GM23338 (cell line): Measurements from ENCODE around the gene CNTNAP5. TPM values are rescaled to one million over a fixed set of nuclear protein-coding genes. Genes with fewer than 3 reads are reported as not detected.

ENCODE experiments used
- ATAC-seq: fragments of 200-7000 bp; cut with Tn5 transposase; 3 replicates; pipeline ENCODE4 v1.9.1; 2020
- DNase-seq: peaks from one replicate; pipeline ENCODE4 v3.0.0-alpha.2; 2015; ENCODE audit warnings: low spot score
- H2AFZ ChIP-seq: fragments of 200-600 bp; sonication (generic); 2 replicates; pipeline ENCODE4 v1.8.0; 2016; ENCODE audit warnings: antibody characterized with exemption, mild to moderate bottlenecking, moderate library complexity
- H3F3A ChIP-seq: fragments of 200-600 bp; sonication (generic); replicated peaks from 2 replicates; pipeline ENCODE4 v1.8.0; 2017; ENCODE audit warnings: antibody characterized with exemption, mixed run types, low read depth
- H3K27ac ChIP-seq: fragments of 200-600 bp; sonication (generic); 2 replicates; pipeline ENCODE4 v1.6.1; 2016; ENCODE audit warnings: low read depth
- H3K27me3 ChIP-seq: fragments of 200-600 bp; sonication (generic); 2 replicates; pipeline ENCODE4 v1.8.0; 2016; ENCODE audit warnings: mild to moderate bottlenecking, mixed run types, moderate library complexity; ENCODE audit not compliant: insufficient read depth
- H3K36me3 ChIP-seq: fragments of 200-600 bp; sonication (generic); 2 replicates; pipeline ENCODE4 v1.8.0; 2016; ENCODE audit warnings: mild to moderate bottlenecking; ENCODE audit not compliant: insufficient read depth
- H3K4me1 ChIP-seq: fragments of 200-600 bp; sonication (generic); 2 replicates; pipeline ENCODE4 v1.8.0; 2016; ENCODE audit warnings: mild to moderate bottlenecking, moderate library complexity; ENCODE audit not compliant: insufficient read depth
- H3K4me2 ChIP-seq: fragments of 200-600 bp; sonication (generic); 2 replicates; pipeline ENCODE4 v1.7.1; 2017; ENCODE audit warnings: mixed run types
- H3K4me3 ChIP-seq: fragments of 200-600 bp; sonication (generic); 2 replicates; pipeline ENCODE4 v1.6.1; 2016; ENCODE audit warnings: mixed run types
- H3K79me2 ChIP-seq: fragments of 200-600 bp; sonication (generic); replicated peaks from 2 replicates; pipeline ENCODE4 v1.8.0; 2017; ENCODE audit warnings: mild to moderate bottlenecking; ENCODE audit not compliant: insufficient read depth
- H3K9me2 ChIP-seq: fragments of 200-600 bp; sonication (generic); 2 replicates; pipeline ENCODE4 v1.8.0; 2017; ENCODE audit not compliant: insufficient read depth
- H4K20me1 ChIP-seq: fragments of 200-600 bp; sonication (generic); replicated peaks from 2 replicates; pipeline ENCODE4 v1.8.0; 2017; ENCODE audit warnings: mild to moderate bottlenecking; ENCODE audit not compliant: insufficient read depth
- H3K27ac Mint-ChIP-seq: 2 replicates; pipeline ENCODE4 v1.8.0; 2020; ENCODE audit warnings: inconsistent platforms, mild to moderate bottlenecking, moderate library complexity, mixed read lengths
- H3K27me3 Mint-ChIP-seq: 3 replicates; pipeline ENCODE4 v1.8.0; 2022; ENCODE audit warnings: low read depth, mild to moderate bottlenecking, moderate library complexity, mixed read lengths, inconsistent platforms; ENCODE audit not compliant: insufficient read depth, poor library complexity
- H3K36me3 Mint-ChIP-seq: 3 replicates; pipeline ENCODE4 v1.8.0; 2021; ENCODE audit warnings: low read depth, mild to moderate bottlenecking, inconsistent platforms, moderate library complexity, mixed read lengths
- H3K4me1 Mint-ChIP-seq: 3 replicates; pipeline ENCODE4 v1.8.0; 2020; ENCODE audit warnings: mild to moderate bottlenecking, inconsistent platforms, mixed read lengths
- H3K4me3 Mint-ChIP-seq: 3 replicates; pipeline ENCODE4 v1.8.0; 2021; ENCODE audit warnings: moderate library complexity, mild to moderate bottlenecking, inconsistent platforms, mixed read lengths
- H3K9me3 Mint-ChIP-seq: 3 replicates; pipeline ENCODE4 v1.8.0; 2020; ENCODE audit warnings: moderate library complexity, mild to moderate bottlenecking, inconsistent platforms, mixed read lengths
- CREB1 ChIP-seq: fragments of 250-450 bp; sonication (Bioruptor Pico); IDR thresholded peaks from 2 replicates; pipeline ENCODE4 v1.5.0; 2020; ENCODE audit warnings: low read depth, mild to moderate bottlenecking, moderate library complexity
- CTCF ChIP-seq, 2 experiments: fragments of 200-600 bp in 1 of 2; sonication (generic) in 1 of 2; conservative IDR thresholded peaks; 2 replicates each; pipeline versions ENCODE4 v1.5.1 to v1.6.1; 2016 to 2017; ENCODE audit warnings: antibody characterized with exemption in 2 of 2, low read depth in 2 of 2, mild to moderate bottlenecking in 2 of 2, moderate library complexity in 1 of 2
- ETS1 ChIP-seq: IDR thresholded peaks from 2 replicates; pipeline ENCODE4 v1.6.1; 2016; ENCODE audit warnings: antibody characterized with exemption
- EZH2 ChIP-seq: fragments of 200-600 bp; sonication (generic); IDR thresholded peaks from one replicate; pipeline ENCODE4 v1.8.0; 2017; ENCODE audit warnings: antibody characterized with exemption, mild to moderate bottlenecking, low read depth; ENCODE audit not compliant: unreplicated experiment
- EZH2phosphoT487 ChIP-seq: fragments of 200-600 bp; sonication (generic); IDR thresholded peaks from one replicate; pipeline ENCODE4 v1.8.1; 2018; ENCODE audit warnings: antibody characterized with exemption; ENCODE audit not compliant: unreplicated experiment
- JUNB ChIP-seq: IDR thresholded peaks from one replicate; pipeline ENCODE4 v1.6.1; 2016; ENCODE audit warnings: antibody characterized with exemption; ENCODE audit not compliant: unreplicated experiment
- NANOG ChIP-seq: IDR thresholded peaks from 2 replicates; pipeline ENCODE4 v1.6.1; 2016; ENCODE audit warnings: antibody characterized with exemption, borderline replicate concordance
- POLR2AphosphoS5 ChIP-seq: IDR thresholded peaks from 2 replicates; pipeline ENCODE4 v1.6.1; 2016; ENCODE audit warnings: antibody characterized with exemption, low read depth
- STAT1 ChIP-seq: IDR thresholded peaks from one replicate; pipeline ENCODE4 v1.6.1; 2016; ENCODE audit warnings: antibody characterized with exemption; ENCODE audit not compliant: unreplicated experiment
- ZNF114 ChIP-seq: fragments of 250-450 bp; sonication (Bioruptor Pico); IDR thresholded peaks from 2 replicates; pipeline ENCODE4 v1.5.0; 2020; ENCODE audit warnings: mild to moderate bottlenecking, moderate library complexity
- ZNF331 ChIP-seq: fragments of 250-450 bp; sonication (Bioruptor Pico); IDR thresholded peaks from 2 replicates; pipeline ENCODE4 v1.5.0; 2020; ENCODE audit warnings: low read depth, mild to moderate bottlenecking, moderate library complexity
- ZNF462 ChIP-seq: fragments of 250-450 bp; sonication (Bioruptor Pico); IDR thresholded peaks from 2 replicates; pipeline ENCODE4 v1.5.0; 2020; ENCODE audit warnings: mild to moderate bottlenecking, moderate library complexity
- polyA plus RNA-seq: library from polyadenylated mRNA; unstranded; fragments of >200 nt; fragmentation: Nextera tagmentation; extraction: Ambion mirVana; gene quantifications from 2 replicates; pipeline ENCODE4 v1.2.1, GENCODE V29; 2016
- total RNA-seq: library from RNA; depleted of rRNA; stranded (reverse); fragments of >200 nt; shearing (Covaris generic); gene quantifications from 2 replicates; pipeline ENCODE4 v1.2.3, GENCODE V29; 2014
- TF ChIP-seq, protein P1 (sequence below): IDR thresholded peaks from one replicate; pipeline ENCODE4 v1.6.1; 2018; ENCODE audit warnings: antibody characterized with exemption; ENCODE audit not compliant: unreplicated experiment

Gene CNTNAP5
- total and polyA plus RNA-seq, 2 experiments from 2014 or later = 0.49 to 0.50 TPM

DNA sequence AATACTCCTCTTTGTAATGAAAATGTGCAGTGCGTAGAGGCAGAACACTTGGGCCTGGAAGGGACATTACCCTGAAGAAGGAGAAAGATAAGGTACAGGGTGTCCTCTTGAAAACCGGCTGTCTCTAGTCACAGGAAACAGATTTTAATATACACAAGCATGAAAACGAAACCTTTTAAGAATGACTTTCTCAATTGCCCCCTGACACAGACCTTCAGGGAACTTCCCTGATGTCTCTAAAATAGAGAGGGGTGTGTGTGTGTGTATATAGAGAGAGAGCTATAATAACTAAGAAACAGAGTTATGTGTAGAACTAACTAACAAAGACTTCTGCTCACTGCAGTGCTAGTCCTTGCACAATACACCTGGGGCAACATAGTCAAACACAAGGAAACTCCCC lies 780.0 kb downstream of the CNTNAP5 start:
- Histone ChIP-seq H3K79me2 (no peaks in the 10 kb centered on the region), H3K9me2 (no peaks in the 10 kb centered on the region), H3K36me3 (no peaks in the 10 kb centered on the region), H4K20me1 (no peaks in the 10 kb centered on the region), H3F3A (no peaks in the 10 kb centered on the region), H3K27ac (no peak overlapping the region), H3K4me1 (no peaks in the 10 kb centered on the region), H3K4me3 (no peak overlapping the region), H2AFZ (no peak overlapping the region), H3K4me2 (no peak overlapping the region), H3K27me3 (no peaks in the 10 kb centered on the region)
- Mint-ChIP-seq H3K4me3 (no peak overlapping the region), H3K36me3 (no peaks in the 10 kb centered on the region), H3K9me3 (no peaks in the 10 kb centered on the region), H3K27me3 (no peaks in the 10 kb centered on the region), H3K27ac (no peak overlapping the region), H3K4me1 (peaks cover 3% of the 10 kb centered on the region; the same call in 2 of the 3 replicates)
- ATAC-seq (no peak), DNase-seq (no peak)
- TF ChIP-seq NANOG (no peak), EZH2phosphoT487 (no peak), ZNF462 (CRISPR knock-in tag) (no peak), JUNB (no peak), CREB1 (no peak), ZNF331 (CRISPR knock-in tag) (no peak), STAT1 (no peak), EZH2 (no peak), POLR2AphosphoS5 (no peak), ETS1 (no peak), ZNF114 (CRISPR knock-in tag) (no peak), CTCF (conservative IDR thresholded peaks at IDR 0.05; ENCODE audit: low read depth in 2 of 2) (no peak)
- TF ChIP-seq, protein P1, sequence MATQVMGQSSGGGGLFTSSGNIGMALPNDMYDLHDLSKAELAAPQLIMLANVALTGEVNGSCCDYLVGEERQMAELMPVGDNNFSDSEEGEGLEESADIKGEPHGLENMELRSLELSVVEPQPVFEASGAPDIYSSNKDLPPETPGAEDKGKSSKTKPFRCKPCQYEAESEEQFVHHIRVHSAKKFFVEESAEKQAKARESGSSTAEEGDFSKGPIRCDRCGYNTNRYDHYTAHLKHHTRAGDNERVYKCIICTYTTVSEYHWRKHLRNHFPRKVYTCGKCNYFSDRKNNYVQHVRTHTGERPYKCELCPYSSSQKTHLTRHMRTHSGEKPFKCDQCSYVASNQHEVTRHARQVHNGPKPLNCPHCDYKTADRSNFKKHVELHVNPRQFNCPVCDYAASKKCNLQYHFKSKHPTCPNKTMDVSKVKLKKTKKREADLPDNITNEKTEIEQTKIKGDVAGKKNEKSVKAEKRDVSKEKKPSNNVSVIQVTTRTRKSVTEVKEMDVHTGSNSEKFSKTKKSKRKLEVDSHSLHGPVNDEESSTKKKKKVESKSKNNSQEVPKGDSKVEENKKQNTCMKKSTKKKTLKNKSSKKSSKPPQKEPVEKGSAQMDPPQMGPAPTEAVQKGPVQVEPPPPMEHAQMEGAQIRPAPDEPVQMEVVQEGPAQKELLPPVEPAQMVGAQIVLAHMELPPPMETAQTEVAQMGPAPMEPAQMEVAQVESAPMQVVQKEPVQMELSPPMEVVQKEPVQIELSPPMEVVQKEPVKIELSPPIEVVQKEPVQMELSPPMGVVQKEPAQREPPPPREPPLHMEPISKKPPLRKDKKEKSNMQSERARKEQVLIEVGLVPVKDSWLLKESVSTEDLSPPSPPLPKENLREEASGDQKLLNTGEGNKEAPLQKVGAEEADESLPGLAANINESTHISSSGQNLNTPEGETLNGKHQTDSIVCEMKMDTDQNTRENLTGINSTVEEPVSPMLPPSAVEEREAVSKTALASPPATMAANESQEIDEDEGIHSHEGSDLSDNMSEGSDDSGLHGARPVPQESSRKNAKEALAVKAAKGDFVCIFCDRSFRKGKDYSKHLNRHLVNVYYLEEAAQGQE = no peak
